H54 (cell line): ENCODE results near the gene LRIT3.

Experiments
- DNase-seq: peaks from one replicate; pipeline ENCODE4 v3.0.0; 2011; ENCODE audit warnings: low spot score, mixed read lengths; ENCODE audit not compliant: insufficient read length
- FAIRE-seq: peaks from 3 replicates; lab custom pipeline; 2011; peaks lifted over from hg19 to GRCh38; lab: Jason Lieb, UNC
- POLR2A ChIP-seq: IDR thresholded peaks from 2 replicates; pipeline ENCODE4 v1.6.1; 2011; ENCODE audit warnings: low read depth, mild to moderate bottlenecking, low read length

The LRIT3 gene

DNA sequence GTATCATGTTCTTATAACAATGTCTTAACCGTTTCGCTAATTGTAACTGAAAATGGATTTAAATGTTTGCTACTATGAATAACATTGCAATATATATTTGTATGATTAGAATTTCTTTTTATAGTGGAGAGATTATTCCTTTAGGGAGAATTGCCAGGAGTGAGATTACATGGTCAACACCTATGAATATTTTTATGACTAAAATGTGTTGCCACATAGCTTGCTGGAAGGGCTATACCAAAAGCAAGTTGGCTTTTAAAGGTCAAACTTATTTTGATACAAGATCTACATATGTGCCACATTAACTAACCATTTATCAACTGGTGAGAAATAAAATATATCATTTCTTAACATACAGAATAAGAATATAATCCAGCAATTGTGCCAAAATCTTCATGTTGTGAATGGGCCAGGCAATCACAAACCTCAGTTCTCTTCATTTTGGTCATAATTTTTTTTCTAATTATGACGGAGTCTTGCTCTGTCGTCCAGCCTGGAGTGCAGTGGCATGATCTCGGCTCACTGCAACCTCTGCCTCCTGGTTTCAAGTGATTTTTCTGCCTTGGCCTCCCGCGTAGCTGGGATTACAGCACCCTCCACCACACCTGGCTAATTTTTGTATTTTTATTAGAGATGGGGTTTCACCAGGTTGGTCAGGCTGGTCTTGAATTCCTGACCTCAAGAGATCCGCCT, 54.8 kb downstream of the LRIT3 start:
- DNase-seq (no peak), FAIRE-seq (no peak)
- TF ChIP-seq POLR2A = no peak

DNA sequence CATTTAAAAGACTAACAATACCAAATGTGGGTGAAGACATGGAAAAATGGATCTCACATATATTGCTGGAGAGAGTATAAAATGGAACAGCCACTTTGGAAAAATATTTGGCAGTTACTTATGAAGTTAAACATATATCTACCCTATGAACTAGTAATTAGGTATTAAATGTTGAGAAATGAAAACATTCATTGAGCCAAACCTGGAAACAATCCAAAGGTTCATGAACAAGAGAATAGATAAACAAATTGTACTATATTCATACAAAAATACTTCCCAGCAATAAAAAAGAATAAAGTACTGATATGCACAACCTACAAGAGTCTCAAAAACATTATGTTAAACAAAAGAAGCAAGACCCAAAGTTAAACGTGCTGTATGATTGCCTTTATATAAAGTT, 60.8 kb downstream of the LRIT3 start:
- TF ChIP-seq POLR2A = no peak
- FAIRE-seq = no peak
- DNase-seq = no peak

- DNase-seq = no peak
- FAIRE-seq = no peak
- no peak for TF ChIP-seq POLR2A
Observed at GRCh38 chr4:109910256-109910655, 62.3 kb downstream of the LRIT3 start.

GRCh38 chr4:109912706-109913595, 65.0 kb downstream of the LRIT3 start, which contains the start of gene EGF:
EGF (plus strand) TSS chr4:109912883; CDS start chr4:109913336, 453 bp downstream.
- FAIRE-seq (no peak), DNase-seq (peak; percentile 6)
- no peak for TF ChIP-seq POLR2A

DNA sequence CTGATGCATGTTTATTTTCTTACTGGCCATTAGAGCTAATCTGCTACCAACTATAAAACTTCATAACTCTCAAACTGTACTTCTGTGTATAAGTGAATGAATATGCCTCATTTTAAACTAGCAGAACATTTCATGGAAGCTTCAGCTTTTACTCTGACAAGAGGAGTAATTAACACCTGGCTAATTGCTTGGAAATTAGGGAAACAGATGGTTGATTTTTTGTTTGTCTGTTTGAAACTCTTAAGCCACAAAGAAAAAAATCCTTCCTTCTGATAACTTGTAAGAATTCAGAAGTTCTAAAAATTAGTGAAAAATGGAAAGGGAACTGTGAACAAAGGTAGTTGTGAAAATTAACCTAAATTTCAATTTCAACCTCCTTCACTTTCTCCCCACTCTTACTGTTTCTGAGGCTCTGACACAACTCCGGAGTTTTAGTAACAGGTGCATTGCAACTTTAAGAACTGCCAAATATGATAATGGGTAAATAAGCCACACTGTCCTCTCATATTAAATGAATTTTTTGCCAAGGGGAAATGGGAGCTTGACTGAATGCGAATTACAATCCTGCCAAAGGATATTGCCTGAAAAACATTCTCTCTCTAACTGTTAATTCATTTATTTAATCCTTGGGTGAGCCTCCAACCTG, 65.8 kb downstream of the LRIT3 start:
- DNase-seq = no peak
- FAIRE-seq = no peak
- TF ChIP-seq POLR2A = no peak

- no peak for DNase-seq
- no peak for FAIRE-seq
- TF ChIP-seq POLR2A = no peak
Observed at GRCh38 chr4:109914322-109914721, 66.4 kb downstream of the LRIT3 start.

GRCh38 chr4:109915385-109916026, 67.6 kb downstream of the LRIT3 start:
- TF ChIP-seq POLR2A = no peak
- FAIRE-seq (no peak), DNase-seq (no peak)

GRCh38 chr4:109916027-109916409, 68.1 kb downstream of the LRIT3 start:
- DNase-seq = no peak
- no peak for FAIRE-seq
- TF ChIP-seq POLR2A = no peak

- DNase-seq = peak; percentile 10
- TF ChIP-seq POLR2A = no peak
- peak; percentile 68 for FAIRE-seq
Observed at GRCh38 chr4:109921384-109921808, 73.5 kb downstream of the LRIT3 start.
